Stimulated activated naive CD8-positive, alpha-beta T cell treated with anti-CD3 and anti-CD28 coated beads, Interleukin-15, amount 100 ng/mL, for 72 hours (primary cell): ENCODE data around the gene TNF.
"Not testable (repeated sequence)": the region's sequence is repeated elsewhere in the genome, so short reads cannot be mapped to it uniquely, and the experiment has no call there.

Source experiments
- ATAC-seq: fragments of 150-1000 bp; cut with Tn5 transposase; 2 replicates; pipeline ENCODE4 v1.10.0; 2021; ENCODE audit warnings: mild to moderate bottlenecking, moderate library complexity
- DNase-seq, 2 donors: peaks; one replicate each; pipeline ENCODE4 v3.0.0; 2021 to 2022
- H3K27ac Mint-ChIP-seq, 2 donors: one replicate each; pipeline ENCODE4 v1.8.0; 2022; ENCODE audit warnings: mild to moderate bottlenecking in 2 of 2, mixed read lengths in 2 of 2, moderate library complexity in 2 of 2
- H3K27me3 Mint-ChIP-seq: one replicate; pipeline ENCODE4 v1.8.0; 2022; ENCODE audit warnings: mixed read lengths
- H3K4me1 Mint-ChIP-seq: one replicate; pipeline ENCODE4 v1.8.0; 2022; ENCODE audit warnings: mild to moderate bottlenecking, mixed read lengths
- H3K4me3 Mint-ChIP-seq, 2 donors: one replicate each; pipeline ENCODE4 v1.8.0; 2022; ENCODE audit warnings: mild to moderate bottlenecking in 2 of 2, mixed read lengths in 2 of 2, moderate library complexity in 1 of 2
- H3K9me3 Mint-ChIP-seq, 2 donors: one replicate each; pipeline ENCODE4 v1.8.0; 2022; ENCODE audit warnings: mixed read lengths in 2 of 2

TNF gene

GRCh38 chr6:31587791-31588777 lies 12.7 kb downstream of the TNF start:
- ATAC-seq, result no peak
- peak overlapping the region; percentile 82 to 88 for H3K4me3 Mint-ChIP-seq
- peaks cover 66% of the 10 kb centered on the region for H3K4me1 Mint-ChIP-seq
- DNase-seq, result no peak
- H3K27me3 Mint-ChIP-seq, result no peaks in the 10 kb centered on the region
- H3K9me3 Mint-ChIP-seq, result no peaks in the 10 kb centered on the region
- peak overlapping the region; percentile 79 to 93 for H3K27ac Mint-ChIP-seq

- ATAC-seq (no peak), DNase-seq (no peak)
- no peaks in the 10 kb centered on the region for H3K9me3 Mint-ChIP-seq
- no peaks in the 10 kb centered on the region for H3K27me3 Mint-ChIP-seq
- peaks cover 72% of the 10 kb centered on the region for H3K4me1 Mint-ChIP-seq
- peak overlapping the region in 1 of 2 donors; percentile 56 for H3K4me3 Mint-ChIP-seq
- peak overlapping the region in 1 of 2 donors; percentile 46 for H3K27ac Mint-ChIP-seq
These were observed 13.7 kb downstream of the TNF start for GRCh38 chr6:31588871-31589650.

- ATAC-seq, H3K27me3 Mint-ChIP-seq, H3K27ac Mint-ChIP-seq, H3K9me3 Mint-ChIP-seq, DNase-seq, H3K4me3 Mint-ChIP-seq: not testable (repeated sequence)
- peaks cover 74% of the 10 kb centered on the region for H3K4me1 Mint-ChIP-seq
These were observed 15.3 kb downstream of the TNF start for GRCh38 chr6:31590691-31591090.

DNA sequence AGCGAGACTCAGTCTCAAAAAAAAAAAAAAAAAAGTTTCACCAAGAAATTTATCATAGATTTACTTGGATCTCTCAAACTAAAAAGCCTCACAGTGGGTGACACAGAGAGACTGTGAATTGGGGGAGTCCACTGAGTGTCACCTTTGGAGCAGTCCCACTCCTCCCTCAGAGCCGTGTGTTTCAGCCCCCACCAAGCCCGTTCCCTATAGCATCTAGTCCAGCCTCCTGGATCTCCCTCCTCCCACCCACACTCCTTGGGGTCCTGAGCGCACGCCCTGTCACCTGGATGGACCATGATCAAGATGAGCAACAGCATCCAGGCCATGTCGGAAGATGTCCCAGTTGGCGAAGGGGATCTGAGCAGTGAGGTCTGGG lies 17.0 kb downstream of the TNF start:
- Mint-ChIP-seq H3K27me3 (no peaks in the 10 kb centered on the region), H3K27ac (peak overlapping the region; percentile 83 to 85), H3K9me3 (no peaks in the 10 kb centered on the region), H3K4me3 (peak overlapping the region; percentile 76 to 78), H3K4me1 (peaks cover 69% of the 10 kb centered on the region)
- ATAC-seq, result peak; percentile 2
- no peak for DNase-seq

- Mint-ChIP-seq H3K27me3 (no peaks in the 10 kb centered on the region), H3K4me3 (no peak overlapping the region), H3K9me3 (no peaks in the 10 kb centered on the region), H3K4me1 (peaks cover 56% of the 10 kb centered on the region), H3K27ac (no peak overlapping the region)
- DNase-seq (peak in 1 of 2 donors; percentile 43), ATAC-seq (peak; percentile 80)
These were observed 21.6 kb downstream of the TNF start for GRCh38 chr6:31597006-31597405.

GRCh38 chr6:31607317-31607716 lies 32.0 kb downstream of the TNF start:
- ATAC-seq (no peak), DNase-seq (no peak)
- no peak overlapping the region for H3K4me3 Mint-ChIP-seq
- H3K9me3 Mint-ChIP-seq, result no peaks in the 10 kb centered on the region
- no peak overlapping the region for H3K27ac Mint-ChIP-seq
- no peaks in the 10 kb centered on the region for H3K27me3 Mint-ChIP-seq
- no peaks in the 10 kb centered on the region for H3K4me1 Mint-ChIP-seq

DNA sequence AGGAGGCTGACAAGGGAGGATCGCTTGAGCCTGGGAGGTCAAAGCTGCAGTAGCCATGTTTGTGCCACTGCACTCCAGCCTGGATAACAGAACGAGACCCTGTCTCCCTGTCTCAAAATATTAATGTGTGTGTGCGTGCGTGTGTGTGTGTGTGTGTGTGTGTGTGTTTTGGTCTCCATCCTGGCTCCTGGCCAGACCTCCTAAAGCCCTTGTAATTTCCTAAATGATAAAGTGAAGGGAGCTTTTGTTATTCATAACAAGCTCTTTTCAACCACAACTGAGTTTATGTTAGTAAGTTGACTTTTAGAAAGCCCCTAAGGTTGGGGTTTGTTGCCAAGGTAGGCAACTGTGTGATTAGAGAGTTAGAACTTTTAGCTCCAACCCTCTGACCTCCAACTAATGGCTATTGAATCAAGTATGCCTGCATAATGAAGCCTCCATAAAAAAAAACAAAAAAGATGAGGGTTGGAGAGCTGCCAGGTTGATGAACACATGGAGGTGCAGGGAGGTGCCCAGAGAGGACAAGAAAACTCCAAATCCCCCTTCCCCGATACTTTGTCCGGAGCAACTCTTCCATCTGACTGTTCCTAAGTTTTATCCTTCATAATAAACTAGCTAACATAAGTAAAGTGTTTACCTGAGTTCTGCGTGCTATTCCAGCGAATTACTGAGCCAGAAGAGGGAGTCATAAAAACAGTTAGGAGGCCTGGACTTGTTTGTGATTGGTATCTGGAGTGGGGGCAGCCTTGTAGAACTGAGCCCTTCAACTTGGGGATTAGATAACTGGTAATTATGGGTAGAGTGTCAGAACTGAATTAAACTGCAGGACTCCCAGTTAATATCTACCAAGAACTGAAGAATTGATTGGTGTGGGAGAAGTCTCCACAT lies 34.4 kb downstream of the TNF start:
- H3K27me3 Mint-ChIP-seq, result no peaks in the 10 kb centered on the region
- peaks cover 9% of the 10 kb centered on the region for H3K4me1 Mint-ChIP-seq
- H3K4me3 Mint-ChIP-seq, result no peak overlapping the region
- DNase-seq, result no peak
- ATAC-seq, result no peak
- no peak overlapping the region for H3K27ac Mint-ChIP-seq
- no peaks in the 10 kb centered on the region for H3K9me3 Mint-ChIP-seq

- ATAC-seq, result no peak
- H3K27ac Mint-ChIP-seq, result no peak overlapping the region
- no peaks in the 10 kb centered on the region for H3K9me3 Mint-ChIP-seq
- no peak for DNase-seq
- no peak overlapping the region for H3K4me3 Mint-ChIP-seq
- no peaks in the 10 kb centered on the region for H3K27me3 Mint-ChIP-seq
- H3K4me1 Mint-ChIP-seq, result peaks cover 21% of the 10 kb centered on the region
These were observed 35.6 kb downstream of the TNF start for GRCh38 chr6:31610968-31611367.

DNA sequence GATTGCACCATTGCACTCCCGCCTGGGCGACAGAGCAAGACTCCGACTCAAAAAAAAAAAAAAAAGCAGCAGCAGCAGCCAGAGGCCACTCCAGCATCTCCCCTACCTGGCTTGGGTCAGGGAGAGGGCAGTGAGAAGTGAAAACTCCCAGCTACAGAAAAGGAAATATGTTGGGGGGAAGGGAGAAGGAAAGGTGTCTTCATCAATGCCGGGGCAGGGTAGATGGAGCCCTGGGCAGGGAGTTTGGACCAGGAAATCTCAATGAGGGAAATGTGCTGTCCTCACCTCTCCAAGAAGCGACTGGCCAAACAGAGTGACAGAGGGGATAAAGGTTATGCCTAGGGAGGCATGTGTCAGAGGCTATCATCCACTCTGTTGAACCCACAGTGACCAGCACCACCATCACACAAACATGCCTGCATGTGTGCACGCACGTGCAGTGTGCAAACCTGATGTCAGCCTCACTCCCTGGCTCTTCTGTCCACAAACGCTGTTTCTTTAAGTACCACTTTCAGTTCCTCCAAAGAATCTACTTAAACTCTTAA lies 38.8 kb downstream of the TNF start:
- Mint-ChIP-seq H3K4me1 (peaks cover 52% of the 10 kb centered on the region), H3K4me3 (no peak overlapping the region), H3K27ac (no peak overlapping the region), H3K9me3 (no peaks in the 10 kb centered on the region), H3K27me3 (no peaks in the 10 kb centered on the region)
- DNase-seq, result no peak
- ATAC-seq, result no peak

DNA sequence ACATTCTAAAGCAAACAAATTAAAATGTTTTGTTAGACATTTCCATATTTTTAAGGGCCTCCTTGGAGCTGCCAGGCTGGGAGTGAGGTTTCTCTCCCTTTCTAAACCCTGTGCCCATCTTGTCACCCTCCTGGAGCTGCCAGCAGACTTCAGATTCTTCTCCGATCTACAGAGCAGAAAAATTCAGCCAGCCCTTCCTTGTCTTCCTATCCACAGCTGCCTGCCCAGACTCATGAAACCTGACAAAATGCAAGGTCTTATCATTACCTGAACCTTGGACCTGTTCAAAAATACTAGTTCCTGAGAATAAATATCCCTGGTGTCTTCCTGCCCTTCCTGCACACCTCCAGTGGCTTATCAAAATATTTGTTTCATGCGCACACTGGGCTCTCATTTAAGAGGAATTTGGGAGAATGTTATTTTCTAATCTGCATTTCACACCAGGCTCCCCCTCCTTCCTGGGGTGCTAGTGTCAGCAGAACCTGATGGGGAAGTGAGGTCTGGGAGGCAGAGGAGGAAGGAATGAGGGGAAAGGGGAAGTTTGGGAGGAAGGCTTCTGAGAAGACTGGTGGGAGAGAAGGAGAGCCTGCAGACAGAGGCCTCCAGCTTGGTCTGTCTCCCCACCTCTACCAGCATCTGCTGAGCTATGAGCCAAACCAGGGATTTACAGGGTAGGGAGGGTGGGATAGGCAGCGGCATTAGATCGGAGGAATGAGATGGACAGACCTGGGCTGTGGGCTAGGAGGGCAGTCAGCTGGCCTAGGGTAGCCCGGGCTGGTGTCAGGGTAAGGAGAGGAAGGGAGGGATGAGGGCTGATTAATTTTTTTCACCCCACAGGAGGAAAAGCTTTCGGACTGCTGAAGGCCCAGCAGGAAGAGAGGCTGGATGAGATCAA lies 39.6 kb downstream of the TNF start, which contains the start of gene AIF1:
TSS of gene AIF1 (plus strand) at position 551 of the 895 bp plus-strand sequence. CDS start at position 647, 96 bp downstream.
- peak within 1 kb of the TSS; percentile 93 to 98 for H3K27ac Mint-ChIP-seq
- no peak for DNase-seq
- no peak for ATAC-seq
- peaks cover 52% of the 10 kb centered on the region for H3K4me1 Mint-ChIP-seq
- H3K27me3 Mint-ChIP-seq, result no peaks in the 10 kb centered on the region
- H3K9me3 Mint-ChIP-seq, result no peaks in the 10 kb centered on the region
- peak within 1 kb of the TSS; percentile 89 to 96 for H3K4me3 Mint-ChIP-seq

GRCh38 chr6:31615748-31616147 lies 40.4 kb downstream of the TNF start:
- Mint-ChIP-seq H3K4me1 (peaks cover 52% of the 10 kb centered on the region), H3K27ac (peak overlapping the region; percentile 93 to 98), H3K4me3 (peak overlapping the region; percentile 89 to 96), H3K9me3 (no peaks in the 10 kb centered on the region), H3K27me3 (no peaks in the 10 kb centered on the region)
- DNase-seq (peak; percentile 28 to 57), ATAC-seq (no peak)

- Mint-ChIP-seq H3K9me3 (no peaks in the 10 kb centered on the region), H3K4me1 (peaks cover 57% of the 10 kb centered on the region), H3K4me3 (peak overlapping the region; percentile 89 to 96), H3K27ac (peak overlapping the region; percentile 93 to 98), H3K27me3 (no peaks in the 10 kb centered on the region)
- ATAC-seq (no peak), DNase-seq (no peak)
These were observed 41.6 kb downstream of the TNF start for GRCh38 chr6:31617010-31617409.

DNA sequence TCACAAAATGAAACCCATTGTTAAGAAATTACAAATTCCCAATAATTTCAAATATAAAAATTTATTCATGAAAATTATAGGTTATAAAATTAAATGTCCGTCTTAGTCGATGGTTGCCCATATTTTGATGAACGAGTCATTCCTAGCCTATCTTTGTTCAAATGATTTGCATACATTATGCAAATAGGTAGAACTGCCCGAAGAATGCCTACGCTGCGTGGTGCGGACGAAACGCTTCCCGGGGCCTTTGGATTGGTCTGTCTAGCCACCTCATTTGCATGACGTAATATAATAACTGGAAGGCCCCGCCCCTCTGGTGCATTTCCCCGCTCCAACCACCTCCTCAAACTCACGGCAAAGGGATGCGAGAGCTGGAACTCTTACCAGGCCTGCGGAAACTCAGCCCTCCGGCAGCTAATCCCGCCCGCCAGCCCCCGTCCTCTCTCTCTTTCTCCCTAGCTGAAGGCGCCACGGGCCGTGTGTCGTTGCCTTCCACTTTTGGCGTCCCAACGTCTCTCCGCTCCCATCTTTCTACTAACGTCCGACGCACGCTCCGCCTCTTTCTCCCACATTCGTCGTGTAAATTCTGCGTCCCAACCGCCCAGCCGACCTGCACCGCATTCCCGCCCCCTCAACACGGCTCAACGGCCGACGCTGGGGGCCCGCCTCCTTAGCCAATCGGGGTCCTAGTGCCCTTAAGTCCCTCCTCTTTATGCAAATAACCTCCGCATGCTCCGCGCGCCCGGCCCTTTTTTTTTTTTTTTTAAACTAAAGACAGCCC lies 44.6 kb downstream of the TNF start:
- H3K27ac Mint-ChIP-seq, result peak overlapping the region; percentile 96
- H3K4me3 Mint-ChIP-seq, result peak overlapping the region; percentile 78 to 97

More for the DNA sequence above, 44.6 kb downstream of the TNF start:
- DNase-seq (peak; percentile 97 to 99), ATAC-seq (peak; percentile 87)
- no peaks in the 10 kb centered on the region for H3K27me3 Mint-ChIP-seq
- H3K9me3 Mint-ChIP-seq, result no peaks in the 10 kb centered on the region
- peaks cover 65% of the 10 kb centered on the region for H3K4me1 Mint-ChIP-seq
